KMS-11 (cell line): ENCODE results near the gene RPP30.

ENCODE experiments used
- H2AFZ ChIP-seq: fragments of 200-600 bp; sonication (generic); 2 replicates; pipeline ENCODE4 v1.6.1; 2016; ENCODE audit warnings: antibody characterized with exemption, mixed run types, low read depth
- H3K27ac ChIP-seq: fragments of 200-600 bp; sonication (generic); 2 replicates; pipeline ENCODE4 v1.6.1; 2016; ENCODE audit warnings: mild to moderate bottlenecking, mixed run types
- H3K27me3 ChIP-seq: fragments of 200-600 bp; sonication (generic); 2 replicates; pipeline ENCODE4 v1.6.1; 2017; ENCODE audit warnings: mild to moderate bottlenecking, low read depth, mixed run types, moderate library complexity; ENCODE audit not compliant: insufficient read depth
- H3K36me3 ChIP-seq: fragments of 200-600 bp; sonication (generic); 2 replicates; pipeline ENCODE4 v1.6.1; 2017; ENCODE audit warnings: mild to moderate bottlenecking, mixed run types; ENCODE audit not compliant: insufficient read depth
- H3K4me1 ChIP-seq: fragments of 200-600 bp; sonication (generic); 2 replicates; pipeline ENCODE4 v1.6.1; 2016; ENCODE audit warnings: mild to moderate bottlenecking, low read depth, mixed run types; ENCODE audit not compliant: poor library complexity, severe bottlenecking
- H3K4me2 ChIP-seq: fragments of 200-600 bp; sonication (generic); 2 replicates; pipeline ENCODE4 v1.7.0; 2016; ENCODE audit warnings: mild to moderate bottlenecking, mixed run types
- H3K4me3 ChIP-seq: fragments of 200-600 bp; sonication (generic); IDR thresholded peaks from 2 replicates; pipeline ENCODE4 v1.6.1; 2017; ENCODE audit warnings: low read depth, low read length, mixed read lengths; ENCODE audit not compliant: insufficient read depth
- H3K79me2 ChIP-seq: fragments of 200-600 bp; sonication (generic); 2 replicates; pipeline ENCODE4 v1.6.1; 2016; ENCODE audit warnings: low read depth, mixed run types; ENCODE audit not compliant: insufficient read depth
- H3K9ac ChIP-seq: fragments of 200-600 bp; sonication (generic); 2 replicates; pipeline ENCODE4 v1.6.1; 2016; ENCODE audit warnings: mild to moderate bottlenecking, mixed run types
- H4K20me1 ChIP-seq: fragments of 200-600 bp; sonication (generic); 2 replicates; pipeline ENCODE4 v1.6.1; 2016; ENCODE audit warnings: mild to moderate bottlenecking, mixed run types; ENCODE audit not compliant: insufficient read depth
- CTCF ChIP-seq: fragments of 200-600 bp; sonication (generic); conservative IDR thresholded peaks from 2 replicates; pipeline ENCODE4 v1.6.1; 2017; ENCODE audit warnings: low read depth, mild to moderate bottlenecking, antibody characterized with exemption, low read length, moderate library complexity, mixed read lengths

The RPP30 gene

GRCh38 chr10:90923111-90923731 lies 51.4 kb downstream of the RPP30 start:
- H3K9ac ChIP-seq, result no peak overlapping the region
- H4K20me1 ChIP-seq, result no peaks in the 10 kb centered on the region
- TF ChIP-seq CTCF, result no peak
- H3K79me2 ChIP-seq, result no peaks in the 10 kb centered on the region
- no peak overlapping the region for H3K27ac ChIP-seq
- H3K36me3 ChIP-seq, result no peaks in the 10 kb centered on the region
- H2AFZ ChIP-seq, result no peak overlapping the region
- H3K4me3 ChIP-seq, result no peak overlapping the region
- H3K4me1 ChIP-seq, result no peaks in the 10 kb centered on the region
- H3K4me2 ChIP-seq, result no peak overlapping the region
- H3K27me3 ChIP-seq, result no peaks in the 10 kb centered on the region

- Histone ChIP-seq H4K20me1 (no peaks in the 10 kb centered on the region), H3K27me3 (no peaks in the 10 kb centered on the region), H2AFZ (no peak overlapping the region), H3K9ac (no peak overlapping the region), H3K36me3 (no peaks in the 10 kb centered on the region), H3K4me3 (no peak overlapping the region), H3K4me2 (no peak overlapping the region), H3K4me1 (no peaks in the 10 kb centered on the region), H3K27ac (no peak overlapping the region), H3K79me2 (no peaks in the 10 kb centered on the region)
- TF ChIP-seq CTCF, result no peak
Observed at GRCh38 chr10:90924552-90924951, 52.8 kb downstream of the RPP30 start.

- Histone ChIP-seq H3K4me1 (no peaks in the 10 kb centered on the region), H3K79me2 (no peaks in the 10 kb centered on the region), H3K4me3 (no peak overlapping the region), H3K27me3 (no peaks in the 10 kb centered on the region), H3K36me3 (no peaks in the 10 kb centered on the region), H3K4me2 (no peak overlapping the region), H3K27ac (no peak overlapping the region), H2AFZ (no peak overlapping the region), H3K9ac (no peak overlapping the region), H4K20me1 (no peaks in the 10 kb centered on the region)
- TF ChIP-seq CTCF, result no peak
Observed at GRCh38 chr10:90925079-90926029, 53.6 kb downstream of the RPP30 start.

- no peak overlapping the region for H3K4me2 ChIP-seq
- H4K20me1 ChIP-seq, result no peaks in the 10 kb centered on the region
- H3K79me2 ChIP-seq, result no peaks in the 10 kb centered on the region
- no peak overlapping the region for H3K27ac ChIP-seq
- H3K4me1 ChIP-seq, result no peaks in the 10 kb centered on the region
- TF ChIP-seq CTCF, result no peak
- H3K9ac ChIP-seq, result no peak overlapping the region
- H3K36me3 ChIP-seq, result no peaks in the 10 kb centered on the region
- H3K4me3 ChIP-seq, result no peak overlapping the region
- H2AFZ ChIP-seq, result no peak overlapping the region
- H3K27me3 ChIP-seq, result no peaks in the 10 kb centered on the region
Observed at GRCh38 chr10:90927293-90927692, 55.5 kb downstream of the RPP30 start.
